Naive B cell (primary cell): Measurements from ENCODE around the gene ESPN. TPM values are rescaled to one million over a fixed set of nuclear protein-coding genes. Genes with fewer than 3 reads are reported as not detected.

ENCODE experiments used
- ATAC-seq, 2 donors: fragments of 150-1000 bp; cut with Tn5 transposase; 2 replicates each; pipeline ENCODE4 v1.10.0; 2021; ENCODE audit warnings: low read depth in 2 of 2, mild to moderate bottlenecking in 2 of 2, moderate library complexity in 2 of 2
- DNase-seq: peaks from one replicate; pipeline ENCODE4 v3.0.0; 2022
- H3K27ac Mint-ChIP-seq, 6 donors: one replicate each; pipeline ENCODE4 v1.8.0; 2020 to 2022; ENCODE audit warnings: mild to moderate bottlenecking in 6 of 6, mixed read lengths in 6 of 6, moderate library complexity in 5 of 6, inconsistent platforms in 2 of 6
- H3K27me3 Mint-ChIP-seq, 3 donors: one replicate each; pipeline ENCODE4 v1.8.0; 2021 to 2022; ENCODE audit warnings: mixed read lengths in 3 of 3, mild to moderate bottlenecking in 1 of 3
- H3K36me3 Mint-ChIP-seq, 2 donors: one replicate each; pipeline ENCODE4 v1.8.0; 2020 to 2022; ENCODE audit warnings: mixed read lengths in 2 of 2, inconsistent platforms in 1 of 2, mild to moderate bottlenecking in 1 of 2
- H3K4me1 Mint-ChIP-seq, 3 donors: one replicate each; pipeline ENCODE4 v1.8.0; 2020 to 2022; ENCODE audit warnings: mixed read lengths in 3 of 3, inconsistent platforms in 1 of 3, mild to moderate bottlenecking in 1 of 3, moderate library complexity in 1 of 3
- H3K4me3 Mint-ChIP-seq, 8 donors: one replicate each; pipeline ENCODE4 v1.8.0; 2020 to 2022; ENCODE audit warnings: mild to moderate bottlenecking in 8 of 8, mixed read lengths in 8 of 8, moderate library complexity in 8 of 8, inconsistent platforms in 2 of 8
- H3K9me3 Mint-ChIP-seq, 7 donors: one replicate each; pipeline ENCODE4 v1.8.0; 2020 to 2022; ENCODE audit warnings: mixed read lengths in 7 of 7, mild to moderate bottlenecking in 5 of 7, inconsistent platforms in 2 of 7, moderate library complexity in 1 of 7
- polyA plus RNA-seq, 6 donors: library from polyadenylated mRNA; unstranded; fragments of 300-500 nt; fragmentation: Illumina TruSeq; gene quantifications; one replicate each; pipeline ENCODE4 v1.2.3, GENCODE V29; 2021; ENCODE audit warnings: low read depth in 6 of 6

ESPN gene
- polyA plus RNA-seq, 6 donors from 2014 or later: not detected

- no peak overlapping the region for H3K4me3 Mint-ChIP-seq
- peaks cover 14 to 56% (median 36%) of the 10 kb centered on the region in 3 donors for H3K27me3 Mint-ChIP-seq
- no peak overlapping the region for H3K27ac Mint-ChIP-seq
- H3K4me1 Mint-ChIP-seq: peaks cover 10 to 16% (median 11%) of the 10 kb centered on the region in 3 donors
- no peak for ATAC-seq
- no peak for DNase-seq
- H3K36me3 Mint-ChIP-seq: no peaks in the 10 kb centered on the region
- H3K9me3 Mint-ChIP-seq: no peaks in the 10 kb centered on the region
These were observed 57.2 kb downstream of the ESPN start for GRCh38 chr1:6481820-6482219.

- Mint-ChIP-seq H3K36me3 (no peaks in the 10 kb centered on the region), H3K4me1 (peaks cover 10 to 16% (median 11%) of the 10 kb centered on the region in 3 donors), H3K27me3 (peaks cover 19 to 68% (median 42%) of the 10 kb centered on the region in 3 donors), H3K9me3 (no peaks in the 10 kb centered on the region), H3K27ac (no peak overlapping the region), H3K4me3 (no peak overlapping the region)
- no peak for DNase-seq
- ATAC-seq: no peak
These were observed 58.6 kb downstream of the ESPN start for GRCh38 chr1:6483017-6483760.

- Mint-ChIP-seq H3K9me3 (no peaks in the 10 kb centered on the region), H3K27me3 (peaks cover 19 to 69% (median 42%) of the 10 kb centered on the region in 3 donors), H3K36me3 (no peaks in the 10 kb centered on the region), H3K4me1 (peaks cover 10 to 16% (median 11%) of the 10 kb centered on the region in 3 donors), H3K4me3 (peak overlapping the region in 1 of 8 donors; percentile 47), H3K27ac (no peak overlapping the region)
- DNase-seq: no peak
- no peak for ATAC-seq
These were observed 59.2 kb downstream of the ESPN start for GRCh38 chr1:6483761-6484117.

- no peak for DNase-seq
- H3K27ac Mint-ChIP-seq: peak overlapping the region in 1 of 6 donors; percentile 72
- no peak for ATAC-seq
- H3K4me3 Mint-ChIP-seq: peak overlapping the region in 4 of 8 donors; percentile 36 to 80 (median 54)
- no peaks in the 10 kb centered on the region for H3K9me3 Mint-ChIP-seq
- no peaks in the 10 kb centered on the region for H3K36me3 Mint-ChIP-seq
- H3K4me1 Mint-ChIP-seq: peaks cover 10 to 17% (median 12%) of the 10 kb centered on the region in 3 donors
- H3K27me3 Mint-ChIP-seq: peaks cover 19 to 64% (median 42%) of the 10 kb centered on the region in 3 donors
These were observed 60.2 kb downstream of the ESPN start for GRCh38 chr1:6484826-6485167.

GRCh38 chr1:6485168-6486101 lies 60.9 kb downstream of the ESPN start:
- H3K4me1 Mint-ChIP-seq: peaks cover 12 to 21% (median 18%) of the 10 kb centered on the region in 3 donors
- ATAC-seq (no peak), DNase-seq (no peak)
- peak overlapping the region in 2 of 8 donors; percentile 60 to 71 for H3K4me3 Mint-ChIP-seq
- no peaks in the 10 kb centered on the region for H3K9me3 Mint-ChIP-seq
- no peaks in the 10 kb centered on the region for H3K36me3 Mint-ChIP-seq
- no peak overlapping the region for H3K27ac Mint-ChIP-seq
- peaks cover 19 to 64% (median 42%) of the 10 kb centered on the region in 3 donors for H3K27me3 Mint-ChIP-seq

GRCh38 chr1:6486433-6487011 lies 61.9 kb downstream of the ESPN start:
- ATAC-seq: peak; percentile 74 to 75
- peak; percentile 70 for DNase-seq
- peak overlapping the region in 5 of 8 donors; percentile 18 to 76 (median 57) for H3K4me3 Mint-ChIP-seq
- H3K9me3 Mint-ChIP-seq: no peaks in the 10 kb centered on the region
- peaks cover 19 to 58% (median 42%) of the 10 kb centered on the region in 3 donors for H3K27me3 Mint-ChIP-seq
- H3K36me3 Mint-ChIP-seq: no peaks in the 10 kb centered on the region
- peaks cover 21 to 25% (median 24%) of the 10 kb centered on the region in 3 donors for H3K4me1 Mint-ChIP-seq
- no peak overlapping the region for H3K27ac Mint-ChIP-seq

GRCh38 chr1:6487804-6488484 lies 63.4 kb downstream of the ESPN start:
- Mint-ChIP-seq H3K9me3 (no peaks in the 10 kb centered on the region), H3K4me3 (peak overlapping the region in 2 of 8 donors; percentile 4 to 40), H3K36me3 (no peaks in the 10 kb centered on the region), H3K4me1 (peaks cover 26 to 29% (median 28%) of the 10 kb centered on the region in 3 donors), H3K27ac (no peak overlapping the region), H3K27me3 (peaks cover 9 to 46% (median 31%) of the 10 kb centered on the region in 3 donors)
- DNase-seq: no peak
- ATAC-seq: no peak

GRCh38 chr1:6488602-6489382 lies 64.2 kb downstream of the ESPN start:
- DNase-seq (no peak), ATAC-seq (no peak)
- peaks cover 8 to 37% (median 31%) of the 10 kb centered on the region in 3 donors for H3K27me3 Mint-ChIP-seq
- H3K27ac Mint-ChIP-seq: no peak overlapping the region
- no peaks in the 10 kb centered on the region for H3K36me3 Mint-ChIP-seq
- no peaks in the 10 kb centered on the region for H3K9me3 Mint-ChIP-seq
- H3K4me1 Mint-ChIP-seq: peaks cover 26 to 29% (median 28%) of the 10 kb centered on the region in 3 donors
- H3K4me3 Mint-ChIP-seq: peak overlapping the region in 3 of 8 donors; percentile 33 to 84 (median 47)

GRCh38 chr1:6489383-6489765 lies 64.8 kb downstream of the ESPN start:
- DNase-seq: no peak
- peaks cover 5 to 33% (median 28%) of the 10 kb centered on the region in 3 donors for H3K27me3 Mint-ChIP-seq
- no peaks in the 10 kb centered on the region for H3K9me3 Mint-ChIP-seq
- H3K27ac Mint-ChIP-seq: no peak overlapping the region
- H3K4me3 Mint-ChIP-seq: peak overlapping the region in 7 of 8 donors; percentile 33 to 89 (median 78)
- no peak for ATAC-seq
- H3K36me3 Mint-ChIP-seq: no peaks in the 10 kb centered on the region
- peaks cover 24 to 29% (median 28%) of the 10 kb centered on the region in 3 donors for H3K4me1 Mint-ChIP-seq

GRCh38 chr1:6489799-6490180 lies 65.2 kb downstream of the ESPN start:
- peak overlapping the region in 2 of 6 donors; percentile 26 to 41 for H3K27ac Mint-ChIP-seq
- peak overlapping the region; percentile 33 to 89 (median 78) for H3K4me3 Mint-ChIP-seq

GRCh38 chr1:6490181-6491080 lies 65.9 kb downstream of the ESPN start:
- Mint-ChIP-seq H3K9me3 (no peaks in the 10 kb centered on the region), H3K27me3 (peaks cover 5 to 31% (median 26%) of the 10 kb centered on the region in 3 donors), H3K27ac (peak overlapping the region in 3 of 6 donors; percentile 26 to 87 (median 41)), H3K36me3 (no peaks in the 10 kb centered on the region), H3K4me1 (peaks cover 23 to 29% (median 24%) of the 10 kb centered on the region in 3 donors), H3K4me3 (peak overlapping the region; percentile 33 to 89 (median 82))
- peak; percentile 21 for DNase-seq
- ATAC-seq: peak; percentile 45 to 49

More at GRCh38 chr1:6489799-6490180, 65.2 kb downstream of the ESPN start:
- peaks cover 5 to 33% (median 28%) of the 10 kb centered on the region in 3 donors for H3K27me3 Mint-ChIP-seq
- ATAC-seq (peak; percentile 75 to 76), DNase-seq (peak; percentile 70)
- peaks cover 23 to 29% (median 26%) of the 10 kb centered on the region in 3 donors for H3K4me1 Mint-ChIP-seq
- H3K36me3 Mint-ChIP-seq: no peaks in the 10 kb centered on the region
- H3K9me3 Mint-ChIP-seq: no peaks in the 10 kb centered on the region
